ENCODE results near the gene LPAR3. TPM values are rescaled to one million over a fixed set of nuclear protein-coding genes. Genes with fewer than 3 reads are reported as not detected.

The LPAR3 gene
- total and polyA plus RNA-seq, 2 of the 4 experiments (the other 2 are of a cell fraction): 0.09 to 0.18 TPM

GRCh38 chr1:84928979-84929378 is 36.0 kb upstream of the LPAR3 start:
- Histone ChIP-seq H4K8ac (ENCODE audit: low read depth in 2 of 2, low read length in 2 of 2) (no peak overlapping the region), H3K23ac (ENCODE audit: low read depth, low read length) (no peak overlapping the region), H3K9me3 (ENCODE audit: control insufficient read depth, insufficient read depth, low read length) (no peaks in the 10 kb centered on the region), H2AFZ (replicated peaks; ENCODE audit: low read length, poor library complexity) (no peak overlapping the region), H4K91ac (ENCODE audit: insufficient read depth, low read depth, low read length) (no peak overlapping the region), H2BK15ac (ENCODE audit: low read depth, low read length) (no peak overlapping the region), H3K56ac (ENCODE audit: extremely low read depth, insufficient read depth, low read length) (no peak overlapping the region), H4K20me1 (ENCODE audit: insufficient read depth, low read length) (no peaks in the 10 kb centered on the region), H3K14ac (replicated peaks; ENCODE audit: low read depth, low read length) (no peak overlapping the region), H3K4ac (ENCODE audit: low read depth, low read length) (no peak overlapping the region), H3K4me1 (ENCODE audit: control insufficient read depth, insufficient read depth, low read length) (no peaks in the 10 kb centered on the region), H2BK5ac (ENCODE audit: low read depth, low read length, poor library complexity, severe bottlenecking) (no peak overlapping the region), H3K27me3 (ENCODE audit: control insufficient read depth, insufficient read depth, low read length) (peaks cover 39% of the 10 kb centered on the region), H2BK20ac (ENCODE audit: low read depth, low read length) (no peak overlapping the region), H3K9ac (ENCODE audit: low read depth, low read length) (no peak overlapping the region), H3K27ac (ENCODE audit: insufficient read depth, low read length) (no peak overlapping the region), H3K36me3 (ENCODE audit: control insufficient read depth, insufficient read depth, low read length) (no peaks in the 10 kb centered on the region), H3K4me2 (ENCODE audit: low read depth, low read length) (no peak overlapping the region), H3K4me3 (ENCODE audit: insufficient read depth, low read depth, low read length) (no peak overlapping the region), H3K18ac (ENCODE audit: low read depth, low read length) (no peak overlapping the region), H2AK9ac (replicated peaks; ENCODE audit: low read depth, low read length, poor library complexity) (no peak overlapping the region), H4K5ac (ENCODE audit: low read depth, low read length) (no peak overlapping the region), H3K9me1 (ENCODE audit: insufficient read depth, low read length) (no peaks in the 10 kb centered on the region), H2AK5ac (ENCODE audit: low read depth, low read length) (no peak overlapping the region), H3K79me1 (ENCODE audit: low read depth in 1 of 2, low read length in 2 of 2) (no peaks in the 10 kb centered on the region), H2BK120ac (ENCODE audit: low read depth, low read length) (no peak overlapping the region)
- in situ Hi-C loops (cut with MboI; ENCODE audit: low sequenced_read_pairs) (loop anchor here (10.0 to 25.0 kb wide), 2 partner anchors 317 to 794 kb away; no protein-coding TSS in a partner anchor), intact Hi-C loops (cut with micrococcal nuclease) (no loop called here), dilution Hi-C loops (cut with HindIII; ENCODE audit: low sequenced_read_pairs, unreplicated experiment) (no loop called here)
- DNase-seq: no peak
- no peak for ATAC-seq (ENCODE audit: low read depth)
- ChIA-PET CTCF (no interaction called here), POLR2A (ENCODE audit: unreplicated experiment) (no interaction called here)
- WGBS, 2 experiments (ENCODE audit: extremely low coverage in 2 of 2, insufficient read length in 1 of 2): 90% methylated on average over 2 of the region's 4 CpGs; no CpG with 5 or more reads in 1 of the 2 experiments
- BruUV-seq (replicated peaks): no TSS peak
- no peak for TF ChIP-seq RAD21 (IDR thresholded peaks at IDR 0.05; ENCODE audit: low read length)
- no peak for TF ChIP-seq ELK1 (IDR thresholded peaks at IDR 0.05; ENCODE audit: borderline replicate concordance, low read depth, low read length)
- no peak for TF ChIP-seq POLR2A (IDR thresholded peaks at IDR 0.05; ENCODE audit: low read depth, low read length)
- no peak for TF ChIP-seq SMC3 (IDR thresholded peaks at IDR 0.05; ENCODE audit: low read depth, low read length)
- no peak for TF ChIP-seq RFX5 (IDR thresholded peaks at IDR 0.05; ENCODE audit: low read depth, low read length)

All from IMR-90 (cell line).